AML-193 (cell line): Measurements from ENCODE around the gene SUGCT.

Source experiments
- DNase-seq, 2 experiments: peaks; one replicate each; lab custom pipeline; 2025; lab: John Stamatoyannopoulos, UW

The SUGCT gene

GRCh38 chr7:40676221-40676620, 541.4 kb downstream of the SUGCT start:
- no peak for DNase-seq

GRCh38 chr7:40680657-40681056, 545.9 kb downstream of the SUGCT start:
- peak; percentile 3 to 7 for DNase-seq

GRCh38 chr7:40682696-40683095, 547.9 kb downstream of the SUGCT start:
- no peak for DNase-seq

GRCh38 chr7:40694026-40694809, 559.4 kb downstream of the SUGCT start:
- DNase-seq: no peak

GRCh38 chr7:40694991-40695390, 560.2 kb downstream of the SUGCT start:
- no peak for DNase-seq

- DNase-seq: no peak
Measured at GRCh38 chr7:40697653-40698052, 562.8 kb downstream of the SUGCT start.

- no peak for DNase-seq
Measured at GRCh38 chr7:40698214-40698920, 563.6 kb downstream of the SUGCT start.

GRCh38 chr7:40698921-40699260, 564.1 kb downstream of the SUGCT start:
- DNase-seq: no peak

- no peak for DNase-seq
Measured at GRCh38 chr7:40700653-40701421, 566.0 kb downstream of the SUGCT start.

GRCh38 chr7:40701836-40702551, 567.2 kb downstream of the SUGCT start:
- DNase-seq: no peak

GRCh38 chr7:40704172-40704571, 569.4 kb downstream of the SUGCT start:
- DNase-seq: no peak

GRCh38 chr7:40706829-40707228, 572.0 kb downstream of the SUGCT start:
- no peak for DNase-seq

GRCh38 chr7:40709062-40709964, 574.5 kb downstream of the SUGCT start:
- DNase-seq: no peak

- DNase-seq: no peak
Measured at GRCh38 chr7:40711706-40712105, 576.9 kb downstream of the SUGCT start.

- DNase-seq: no peak
Measured at GRCh38 chr7:40714363-40715052, 579.7 kb downstream of the SUGCT start.

GRCh38 chr7:40715053-40715430, 580.2 kb downstream of the SUGCT start:
- no peak for DNase-seq

- DNase-seq: no peak
Measured at GRCh38 chr7:40716052-40716451, 581.2 kb downstream of the SUGCT start.

GRCh38 chr7:40717242-40717641, 582.4 kb downstream of the SUGCT start:
- no peak for DNase-seq

GRCh38 chr7:40720416-40720815, 585.6 kb downstream of the SUGCT start:
- no peak for DNase-seq

- no peak for DNase-seq
Measured at GRCh38 chr7:40721342-40721949, 586.6 kb downstream of the SUGCT start.
